IMR-90 (cell line): Measurements from ENCODE around the gene ATG4A. TPM values are rescaled to one million over a fixed set of nuclear protein-coding genes. Genes with fewer than 3 reads are reported as not detected.

Experiments used
- ATAC-seq: fragments of 200-7000 bp; cut with Tn5 transposase; 2 replicates; pipeline ENCODE4 v1.9.1; 2020; ENCODE audit warnings: low read depth, mild to moderate bottlenecking, moderate library complexity
- BruUV-seq: library from RNA; stranded (reverse); fragments of 400-500 nt; replicated peaks from 2 replicates; lab custom pipeline; 2021; lab: Mats Ljungman, UMichigan
- CTCF ChIA-PET: fragments of 300-600 bp; formaldehyde crosslinking; extraction: SDS; loops from one replicate; lab custom pipeline; 2021; ENCODE audit warnings: antibody characterized with exemption; lab: Yijun Ruan, JAX
- POLR2A ChIA-PET: fragments of 300-600 bp; sonication (Branson Sonifier 250); formaldehyde crosslinking; loops from one replicate; lab custom pipeline; 2022; ENCODE audit warnings: antibody characterized with exemption; ENCODE audit not compliant: unreplicated experiment; lab: Charles Lee
- DNase-seq: peaks from one replicate; pipeline ENCODE4 v3.0.0; 2013
- H2AFZ ChIP-seq: replicated peaks from 2 replicates; pipeline ENCODE3; 2013; ENCODE audit warnings: low read length, mild to moderate bottlenecking; ENCODE audit not compliant: poor library complexity
- H2AK5ac ChIP-seq: 2 replicates; pipeline ENCODE4 v1.6.1; 2013; ENCODE audit warnings: low read depth, low read length, inconsistent platforms
- H2AK9ac ChIP-seq: replicated peaks from 2 replicates; pipeline ENCODE3; 2013; ENCODE audit warnings: mild to moderate bottlenecking, low read depth, low read length, moderate library complexity; ENCODE audit not compliant: poor library complexity
- H2BK120ac ChIP-seq: 2 replicates; pipeline ENCODE4 v1.6.1; 2013; ENCODE audit warnings: low read depth, low read length, inconsistent platforms
- H2BK15ac ChIP-seq: 3 replicates; pipeline ENCODE4 v1.6.1; 2013; ENCODE audit warnings: low read depth, low read length, inconsistent platforms
- H2BK20ac ChIP-seq: 2 replicates; pipeline ENCODE4 v1.6.1; 2013; ENCODE audit warnings: low read depth, mild to moderate bottlenecking, inconsistent platforms, low read length, moderate library complexity
- H2BK5ac ChIP-seq: 2 replicates; pipeline ENCODE4 v1.6.1; 2013; ENCODE audit warnings: mild to moderate bottlenecking, low read depth, low read length, inconsistent platforms; ENCODE audit not compliant: poor library complexity, severe bottlenecking
- H3K14ac ChIP-seq: replicated peaks from 2 replicates; pipeline ENCODE4 v1.6.1; 2013; ENCODE audit warnings: low read depth, low read length, inconsistent platforms
- H3K18ac ChIP-seq: 2 replicates; pipeline ENCODE4 v1.6.1; 2013; ENCODE audit warnings: low read depth, low read length, control low read depth
- H3K23ac ChIP-seq: 2 replicates; pipeline ENCODE4 v1.6.1; 2013; ENCODE audit warnings: low read depth, low read length, inconsistent platforms
- H3K27ac ChIP-seq: 2 replicates; pipeline ENCODE4 v1.5.1; 2013; ENCODE audit warnings: mild to moderate bottlenecking, control low read depth, low read length; ENCODE audit not compliant: insufficient read depth
- H3K27me3 ChIP-seq: 2 replicates; pipeline ENCODE4 v1.6.1; 2013; ENCODE audit warnings: low read length; ENCODE audit not compliant: control insufficient read depth, insufficient read depth
- H3K36me3 ChIP-seq: 2 replicates; pipeline ENCODE4 v1.6.1; 2013; ENCODE audit warnings: low read length, mixed read lengths; ENCODE audit not compliant: control insufficient read depth, insufficient read depth
- H3K4ac ChIP-seq: 2 replicates; pipeline ENCODE4 v1.6.1; 2013; ENCODE audit warnings: low read depth, low read length, inconsistent platforms
- H3K4me1 ChIP-seq: 2 replicates; pipeline ENCODE4 v1.6.1; 2013; ENCODE audit warnings: low read length, mixed read lengths; ENCODE audit not compliant: control insufficient read depth, insufficient read depth
- H3K4me2 ChIP-seq: 2 replicates; pipeline ENCODE4 v1.6.1; 2013; ENCODE audit warnings: low read depth, mild to moderate bottlenecking, control low read depth, low read length, moderate library complexity
- H3K4me3 ChIP-seq: 2 replicates; pipeline ENCODE4 v1.5.1; 2013; ENCODE audit warnings: low read depth, mild to moderate bottlenecking, control low read depth, low read length, moderate library complexity; ENCODE audit not compliant: insufficient read depth
- H3K56ac ChIP-seq: 2 replicates; pipeline ENCODE4 v1.6.1; 2013; ENCODE audit warnings: low read length, inconsistent platforms; ENCODE audit not compliant: insufficient read depth; ENCODE audit errors: extremely low read depth
- H3K79me1 ChIP-seq, 2 experiments: 2 replicates each; pipeline ENCODE4 v1.6.1; 2013; ENCODE audit warnings: low read length in 2 of 2, inconsistent platforms in 1 of 2, low read depth in 1 of 2
- H3K9ac ChIP-seq: 2 replicates; pipeline ENCODE4 v1.6.1; 2013; ENCODE audit warnings: low read depth, low read length, control low read depth
- H3K9me1 ChIP-seq: 2 replicates; pipeline ENCODE4 v1.6.1; 2013; ENCODE audit warnings: low read length, inconsistent platforms; ENCODE audit not compliant: insufficient read depth
- H3K9me3 ChIP-seq: 2 replicates; pipeline ENCODE4 v1.6.1; 2013; ENCODE audit warnings: low read length; ENCODE audit not compliant: control insufficient read depth, insufficient read depth
- H4K20me1 ChIP-seq: 2 replicates; pipeline ENCODE4 v1.6.1; 2013; ENCODE audit warnings: low read length, inconsistent platforms; ENCODE audit not compliant: insufficient read depth
- H4K5ac ChIP-seq: 2 replicates; pipeline ENCODE4 v1.6.1; 2013; ENCODE audit warnings: mild to moderate bottlenecking, low read depth, low read length, control low read depth
- H4K8ac ChIP-seq, 2 experiments: 2 replicates each; pipeline ENCODE4 v1.6.1; 2013; ENCODE audit warnings: low read depth in 2 of 2, low read length in 2 of 2, control low read depth in 1 of 2, inconsistent platforms in 1 of 2
- H4K91ac ChIP-seq: 2 replicates; pipeline ENCODE4 v1.6.1; 2013; ENCODE audit warnings: low read depth, low read length, inconsistent platforms; ENCODE audit not compliant: insufficient read depth
- MAZ ChIP-seq: IDR thresholded peaks from 2 replicates; pipeline ENCODE4 v1.6.1; 2012; ENCODE audit warnings: low read depth, mild to moderate bottlenecking, low read length, improper control_type of control experiment, moderate library complexity, borderline replicate concordance
- MXI1 ChIP-seq: IDR thresholded peaks from 2 replicates; pipeline ENCODE4 v1.6.1; 2012; ENCODE audit warnings: low read depth, mild to moderate bottlenecking, low read length, moderate library complexity, borderline replicate concordance
- POLR2A ChIP-seq: IDR thresholded peaks from 2 replicates; pipeline ENCODE4 v1.6.1; 2012; ENCODE audit warnings: mild to moderate bottlenecking, low read depth, low read length
- WGBS, 2 experiments: methylation state at CpG; one replicate each; pipeline versions ENCODE4 v1.1.5 to v1.1.7; 2013; ENCODE audit warnings: missing lambda C conversion rate in 2 of 2; ENCODE audit not compliant: insufficient read length in 1 of 2; ENCODE audit errors: extremely low coverage in 2 of 2; 5-methylcytosine and 5-hydroxymethylcytosine counted together
- dilution Hi-C: fragments of 300-500 bp; cut with HindIII; formaldehyde crosslinking; loops from one replicate; pipeline ENCODE4 v1.14.3; 2018; ENCODE audit warnings: low sequenced_read_pairs; ENCODE audit not compliant: unreplicated experiment
- in situ Hi-C: fragments of 300-500 bp; cut with MboI; formaldehyde crosslinking; loops from 3 replicates; pipeline ENCODE4 v1.14.3; 2019; ENCODE audit warnings: low sequenced_read_pairs, inconsistent platforms, mixed read lengths
- intact Hi-C: fragments of 100-400 bp; cut with micrococcal nuclease; formaldehyde crosslinking; loops from 2 replicates; pipeline ENCODE4 v1.10.0; 2022
- polyA plus RNA-seq, 3 experiments: library from polyadenylated mRNA; depleted of rRNA; stranded (reverse); fragments of >200 nt; gene quantifications; 2 replicates each; pipeline ENCODE4 v1.2.3, GENCODE V29; 2012; ENCODE audit warnings: low replicate concordance in 1 of 3
- total RNA-seq: library from RNA; depleted of rRNA; stranded (reverse); fragments of >200 nt; gene quantifications from 2 replicates; pipeline ENCODE4 v1.2.3, GENCODE V29; 2012

ATG4A gene
- total and polyA plus RNA-seq, 2 of the 4 experiments (the other 2 are of a cell fraction): 8.2 to 14.7 TPM

- ATAC-seq (no peak), DNase-seq (no peak)
- Histone ChIP-seq H3K36me3 (no peaks in the 10 kb centered on the region; the same call in 1 of the 2 replicates), H4K91ac (no peak overlapping the region), H4K8ac (no peak overlapping the region), H2AK9ac (no peak overlapping the region), H3K56ac (no peak overlapping the region), H3K9ac (no peak overlapping the region), H3K23ac (no peak overlapping the region), H3K27me3 (peaks cover 8% of the 10 kb centered on the region), H2BK120ac (no peak overlapping the region), H3K4ac (no peak overlapping the region), H2BK5ac (no peak overlapping the region), H2AK5ac (no peak overlapping the region), H3K79me1 (no peaks in the 10 kb centered on the region), H2BK20ac (no peak overlapping the region), H2AFZ (no peak overlapping the region), H3K9me1 (no peaks in the 10 kb centered on the region), H3K4me2 (no peak overlapping the region), H3K4me1 (no peaks in the 10 kb centered on the region), H3K14ac (no peak overlapping the region), H4K5ac (no peak overlapping the region), H3K4me3 (no peak overlapping the region), H3K18ac (no peak overlapping the region), H3K9me3 (no peaks in the 10 kb centered on the region), H4K20me1 (no peaks in the 10 kb centered on the region), H2BK15ac (no peak overlapping the region), H3K27ac (no peak overlapping the region)
- BruUV-seq: TSS peak; percentile 86
- intact Hi-C loops: no loop called here
- ChIA-PET CTCF (interaction anchor here (1.4 kb wide), 1 partner anchor 10 kb away, joined by 3 read pairs; no protein-coding TSS in a partner anchor), POLR2A (no interaction called here)
- WGBS, 2 experiments: no CpG with 5 or more reads among the region's 2 CpGs
- in situ Hi-C loops: no loop called here
- TF ChIP-seq MXI1 (no peak), POLR2A (no peak), MAZ (no peak)
- dilution Hi-C loops: no loop called here
Observed at GRCh38 chrX:108156082-108156481, 64.5 kb downstream of the ATG4A start.
